Body of pancreas (tissue), 4 donors: ENCODE results near the gene OSBPL6. TPM values are rescaled to one million over a fixed set of nuclear protein-coding genes. Genes with fewer than 3 reads are reported as not detected.

Source experiments
- ATAC-seq: fragments of 150-250 bp; one replicate; pipeline ENCODE4 v1.9.1; 2016
- DNase-seq, 4 donors: peaks; one replicate each; pipeline ENCODE4 v3.0.0-alpha.2; 2019
- H3K27ac ChIP-seq, 4 donors: fragments of 200-600 bp; sonication (generic); 1 replicate in 3 of 4; 2 replicates in 1 of 4; pipeline versions ENCODE4 v1.5.1 to v1.6.1; 2016 to 2019; ENCODE audit warnings: mild to moderate bottlenecking in 1 of 4, mixed read lengths in 1 of 4, moderate library complexity in 1 of 4
- H3K27me3 ChIP-seq, 2 donors: fragments of 200-600 bp; sonication (generic); one replicate each; pipeline ENCODE4 v1.6.0; 2016; ENCODE audit warnings: mild to moderate bottlenecking in 1 of 2
- H3K36me3 ChIP-seq, 2 donors: fragments of 200-600 bp; sonication (generic); replicated peaks in 1 of 2; 2 replicates each; pipeline ENCODE4 v1.5.1; 2016; ENCODE audit warnings: low read depth in 2 of 2; ENCODE audit not compliant: insufficient read depth in 1 of 2
- H3K4me1 ChIP-seq: fragments of 200-600 bp; sonication (generic); one replicate; pipeline ENCODE4 v1.6.0; 2016
- H3K4me3 ChIP-seq, 2 donors: fragments of 200-600 bp; sonication (generic); 1 replicate in 1 of 2; 2 replicates in 1 of 2; pipeline ENCODE4 v1.5.1; 2016 to 2019
- H3K9me3 ChIP-seq, 3 donors: fragments of 200-600 bp; sonication (generic); 1 replicate in 2 of 3; 2 replicates in 1 of 3; pipeline ENCODE4 v1.5.1; 2016
- CTCF ChIP-seq, 7 experiments: fragments of 450-650 bp in 4 of 7; fragments of 200-600 bp in 3 of 7; sonication (generic) in 3 of 7; IDR thresholded peaks; one replicate each; pipeline ENCODE4 v1.5.1; 2016 to 2019; ENCODE audit warnings: antibody characterized with exemption in 7 of 7
- POLR2A ChIP-seq, 3 donors: fragments of 450-650 bp; IDR thresholded peaks; one replicate each; pipeline ENCODE4 v1.6.1; 2016; ENCODE audit warnings: antibody characterized with exemption in 3 of 3, mild to moderate bottlenecking in 2 of 3
- WGBS, 2 donors: methylation state at CpG; one replicate each; pipeline ENCODE4 v1.1.5; 2017; 5-methylcytosine and 5-hydroxymethylcytosine counted together
- intact Hi-C: fragments of 100-400 bp; cut with DNase I; formaldehyde crosslinking; loops from one replicate; pipeline ENCODE4 v1.15.1; 2023
- total RNA-seq, 2 donors: library from RNA; depleted of rRNA; stranded (reverse); fragments of >200 nt; gene quantifications; one replicate each; pipeline ENCODE4 v1.1.0, GENCODE V29; 2016

OSBPL6 gene
- total RNA-seq, 2 donors from 2014 or later: 0.26 to 2.0 TPM

DNA sequence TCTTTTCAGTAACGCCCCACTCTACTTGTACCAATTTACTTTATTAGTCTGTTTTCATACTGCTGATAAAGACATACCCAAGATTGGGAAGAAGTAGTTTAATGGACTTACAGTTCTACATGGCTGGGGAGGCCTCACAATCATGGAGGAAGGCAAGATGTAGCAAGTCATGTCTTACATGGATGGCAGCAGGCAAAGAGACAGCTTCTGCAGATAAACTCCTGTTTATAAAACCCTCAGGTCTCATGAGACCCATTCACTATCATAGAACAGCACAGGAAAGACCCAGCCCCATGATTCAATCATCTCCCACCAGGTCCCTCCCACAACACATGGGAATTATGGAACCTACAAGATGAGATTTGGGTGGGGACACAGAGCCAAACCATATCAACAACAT is 38.8 kb upstream of the OSBPL6 start:
- intact Hi-C loops: no loop called here
- Histone ChIP-seq H3K36me3 (no peaks in the 10 kb centered on the region), H3K9me3 (no peaks in the 10 kb centered on the region), H3K4me1 (peaks cover 12% of the 10 kb centered on the region), H3K27me3 (no peaks in the 10 kb centered on the region), H3K27ac (no peak overlapping the region), H3K4me3 (no peak overlapping the region)
- no peak for DNase-seq
- TF ChIP-seq CTCF (IDR thresholded peaks at IDR 0.05) (no peak), POLR2A (IDR thresholded peaks at IDR 0.05) (no peak)
- 85 to 95% methylated on average over 1 of the region's 1 CpG for WGBS, 2 donors
- ATAC-seq: no peak

- Histone ChIP-seq H3K27me3 (no peaks in the 10 kb centered on the region), H3K36me3 (no peaks in the 10 kb centered on the region), H3K4me3 (no peak overlapping the region), H3K9me3 (no peaks in the 10 kb centered on the region), H3K4me1 (peaks cover 6% of the 10 kb centered on the region), H3K27ac (no peak overlapping the region)
- intact Hi-C loops: no loop called here
- TF ChIP-seq CTCF (IDR thresholded peaks at IDR 0.05) (no peak), POLR2A (IDR thresholded peaks at IDR 0.05) (no peak)
- 74 to 83% methylated on average over 5 of the region's 5 CpGs for WGBS, 2 donors
- ATAC-seq: no peak
- DNase-seq: no peak
These were observed 36.7 kb upstream of the OSBPL6 start for GRCh38 chr2:178157574-178157973.

DNA sequence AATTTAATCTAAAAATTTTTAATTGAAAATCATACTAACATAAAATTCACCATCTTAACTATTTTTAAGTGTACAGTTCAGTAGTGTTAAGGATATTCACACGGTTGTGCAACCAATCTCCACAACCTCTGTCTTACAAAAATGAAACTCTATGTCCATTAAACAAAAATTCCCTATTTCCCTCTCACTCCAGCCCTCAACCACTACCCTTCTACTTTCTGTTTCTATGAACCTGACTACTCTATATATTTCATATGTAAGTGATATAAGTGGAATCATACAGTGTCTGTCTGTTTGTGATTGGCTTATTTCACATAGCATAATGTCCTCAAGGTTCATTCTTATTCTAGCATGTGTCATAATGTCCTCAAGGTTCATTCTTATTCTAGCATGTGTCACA is 34.3 kb upstream of the OSBPL6 start:
- WGBS, 2 donors: 81 to 87% methylated on average over 1 of the region's 1 CpG

GRCh38 chr2:178160601-178161000 is 33.7 kb upstream of the OSBPL6 start:
- TF ChIP-seq CTCF (IDR thresholded peaks at IDR 0.05): no peak
- no peak for TF ChIP-seq POLR2A (IDR thresholded peaks at IDR 0.05)
- no peaks in the 10 kb centered on the region for H3K9me3 ChIP-seq
- no peaks in the 10 kb centered on the region for H3K27me3 ChIP-seq
- H3K36me3 ChIP-seq: no peaks in the 10 kb centered on the region
- DNase-seq (no peak), ATAC-seq (no peak)
- H3K4me1 ChIP-seq: no peaks in the 10 kb centered on the region
- no peak overlapping the region for H3K4me3 ChIP-seq
- intact Hi-C loops: no loop called here
- WGBS, 2 donors: 97 to 100% methylated on average over 1 of the region's 1 CpG
- no peak overlapping the region for H3K27ac ChIP-seq

More for the DNA sequence above, 34.3 kb upstream of the OSBPL6 start:
- no peak for ATAC-seq
- Histone ChIP-seq H3K4me3 (no peak overlapping the region), H3K36me3 (no peaks in the 10 kb centered on the region), H3K9me3 (no peaks in the 10 kb centered on the region), H3K27me3 (no peaks in the 10 kb centered on the region), H3K4me1 (no peaks in the 10 kb centered on the region), H3K27ac (no peak overlapping the region)
- no peak for TF ChIP-seq POLR2A (IDR thresholded peaks at IDR 0.05)
- no peak for TF ChIP-seq CTCF (IDR thresholded peaks at IDR 0.05)
- intact Hi-C loops: no loop called here
- no peak for DNase-seq

GRCh38 chr2:178163395-178163794 is 30.9 kb upstream of the OSBPL6 start:
- no peak for DNase-seq
- ATAC-seq: no peak
- Histone ChIP-seq H3K36me3 (no peaks in the 10 kb centered on the region), H3K4me1 (no peaks in the 10 kb centered on the region), H3K27me3 (no peaks in the 10 kb centered on the region), H3K9me3 (no peaks in the 10 kb centered on the region), H3K27ac (no peak overlapping the region), H3K4me3 (no peak overlapping the region)
- 63 to 67% methylated on average over 4 of the region's 4 CpGs for WGBS, 2 donors
- intact Hi-C loops: no loop called here
- TF ChIP-seq CTCF (IDR thresholded peaks at IDR 0.05) (no peak), POLR2A (IDR thresholded peaks at IDR 0.05) (no peak)
